ENCODE measurements around the gene MIA3. TPM values are rescaled to one million over a fixed set of nuclear protein-coding genes. Genes with fewer than 3 reads are reported as not detected.

MIA3 gene
- total RNA-seq, 1 experiment from 2014 or later = 56.3 TPM

DNA sequence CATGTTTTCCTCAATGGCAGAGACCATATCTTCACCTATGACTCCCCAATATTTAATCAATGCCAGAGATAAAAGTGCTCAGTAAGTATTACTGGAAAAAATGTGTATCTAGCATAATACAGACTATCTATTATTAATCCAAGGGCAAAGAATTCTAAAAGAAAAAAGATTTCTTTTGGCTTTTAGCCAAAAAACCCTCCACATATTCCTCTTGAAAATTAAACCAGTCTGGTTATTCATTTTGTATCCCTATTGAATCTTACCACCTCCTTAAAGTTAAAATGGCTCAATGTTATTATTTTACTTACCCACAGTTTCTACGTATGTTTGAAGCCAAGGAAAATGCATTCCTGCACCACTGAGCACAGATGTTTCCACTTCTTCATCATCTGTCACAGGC is 29.8 kb upstream of the MIA3 start:
- Histone ChIP-seq H3K27ac (ENCODE audit: low read depth, low read length, poor library complexity, severe bottlenecking) (no peak overlapping the region), H3K9me3 (ENCODE audit: low read depth, low read length, poor library complexity, severe bottlenecking) (no peaks in the 10 kb centered on the region), H3K4me1 (ENCODE audit: insufficient read depth, low read length, poor library complexity, severe bottlenecking) (peaks cover 11% of the 10 kb centered on the region), H3K27me3 (replicated peaks; ENCODE audit: insufficient read depth, low read depth, low read length, poor library complexity) (no peaks in the 10 kb centered on the region), H3K36me3 (ENCODE audit: insufficient read depth, low read length, poor library complexity, severe bottlenecking) (peaks cover 23% of the 10 kb centered on the region), H3K4me3 (ENCODE audit: low read depth, low read length, poor library complexity, severe bottlenecking) (no peak overlapping the region)
- ChIA-PET CTCF (no interaction called here), POLR2A (ENCODE audit: low non-redundant PET) (no interaction called here)
- DNase-seq (ENCODE audit: low spot score) = no peak
- BruUV-seq (replicated peaks) = no TSS peak
- intact Hi-C loops (cut with micrococcal nuclease; ENCODE audit: unreplicated experiment) = no loop called here
- TF ChIP-seq, protein P1, sequence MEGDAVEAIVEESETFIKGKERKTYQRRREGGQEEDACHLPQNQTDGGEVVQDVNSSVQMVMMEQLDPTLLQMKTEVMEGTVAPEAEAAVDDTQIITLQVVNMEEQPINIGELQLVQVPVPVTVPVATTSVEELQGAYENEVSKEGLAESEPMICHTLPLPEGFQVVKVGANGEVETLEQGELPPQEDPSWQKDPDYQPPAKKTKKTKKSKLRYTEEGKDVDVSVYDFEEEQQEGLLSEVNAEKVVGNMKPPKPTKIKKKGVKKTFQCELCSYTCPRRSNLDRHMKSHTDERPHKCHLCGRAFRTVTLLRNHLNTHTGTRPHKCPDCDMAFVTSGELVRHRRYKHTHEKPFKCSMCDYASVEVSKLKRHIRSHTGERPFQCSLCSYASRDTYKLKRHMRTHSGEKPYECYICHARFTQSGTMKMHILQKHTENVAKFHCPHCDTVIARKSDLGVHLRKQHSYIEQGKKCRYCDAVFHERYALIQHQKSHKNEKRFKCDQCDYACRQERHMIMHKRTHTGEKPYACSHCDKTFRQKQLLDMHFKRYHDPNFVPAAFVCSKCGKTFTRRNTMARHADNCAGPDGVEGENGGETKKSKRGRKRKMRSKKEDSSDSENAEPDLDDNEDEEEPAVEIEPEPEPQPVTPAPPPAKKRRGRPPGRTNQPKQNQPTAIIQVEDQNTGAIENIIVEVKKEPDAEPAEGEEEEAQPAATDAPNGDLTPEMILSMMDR (conservative IDR thresholded peaks at IDR 0.05; ENCODE audit: low read depth, low read length) = no peak
- no peak for TF ChIP-seq EZH2 (IDR thresholded peaks at IDR 0.05; ENCODE audit: borderline replicate concordance, low read depth, low read length, poor library complexity, severe bottlenecking)

DNA sequence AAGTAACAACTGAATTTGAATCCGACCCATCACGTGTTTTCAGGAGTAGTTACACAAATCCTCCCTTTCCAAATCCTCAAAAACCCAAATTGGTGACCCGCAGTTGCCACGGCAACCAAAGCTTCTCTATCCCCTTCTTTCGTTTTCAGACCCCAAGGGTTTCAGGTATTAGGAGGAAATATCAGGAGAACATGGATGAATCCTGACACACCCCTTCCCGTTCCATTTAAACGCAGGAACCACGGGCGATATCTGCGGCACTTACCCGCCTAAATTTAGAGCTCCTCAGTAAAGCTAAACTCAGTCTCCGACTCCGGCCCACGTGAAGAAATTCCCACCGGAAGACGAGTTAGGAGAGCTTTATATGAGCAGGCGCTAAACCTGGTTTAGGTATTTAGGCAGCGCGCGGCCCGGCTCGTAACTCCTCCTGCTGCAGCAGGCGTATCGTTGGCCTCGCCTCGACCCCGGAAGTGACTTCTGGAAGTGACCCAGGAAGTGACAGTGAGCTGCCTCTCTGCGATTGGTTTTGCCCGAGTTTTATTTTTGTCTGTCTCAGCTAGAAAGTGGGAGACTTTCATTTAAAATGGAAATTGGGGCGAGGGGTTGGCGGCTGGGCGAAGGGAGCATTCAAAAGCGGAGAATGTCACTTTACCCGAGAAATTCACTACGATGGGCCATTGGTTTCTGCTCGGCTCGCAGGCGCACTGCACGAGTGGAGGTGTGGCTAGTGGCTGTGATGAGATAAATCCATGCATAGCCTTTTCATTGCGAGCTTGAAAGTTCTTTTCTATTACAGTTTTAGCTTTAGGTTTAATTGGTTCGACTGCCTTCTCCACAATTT is 28.2 kb upstream of the MIA3 start, which contains the start of gene TAF1A:
Gene TAF1A, minus strand, starts transcription at position 472 of the 841 bp plus-strand sequence.
- peaks cover 2% of the 10 kb centered on the region for H3K9me3 ChIP-seq (ENCODE audit: low read depth, low read length, poor library complexity, severe bottlenecking)
- CTCF ChIA-PET = interaction anchor here (1.0 kb wide), 1 partner anchor 45 kb away, joined by 7 read pairs; no protein-coding TSS in a partner anchor
- peak within 1 kb of the TSS; percentile 67 for H3K27ac ChIP-seq (ENCODE audit: low read depth, low read length, poor library complexity, severe bottlenecking)
- intact Hi-C loops (cut with micrococcal nuclease; ENCODE audit: unreplicated experiment) = no loop called here
- H3K27me3 ChIP-seq (replicated peaks; ENCODE audit: insufficient read depth, low read depth, low read length, poor library complexity) = no peaks in the 10 kb centered on the region
- TF ChIP-seq, protein P1 (conservative IDR thresholded peaks at IDR 0.05; ENCODE audit: low read depth, low read length) = no peak
- TF ChIP-seq EZH2 (IDR thresholded peaks at IDR 0.05; ENCODE audit: borderline replicate concordance, low read depth, low read length, poor library complexity, severe bottlenecking) = no peak
- TSS peak; percentile 72 for BruUV-seq (replicated peaks)
- peak; percentile 91 for DNase-seq (ENCODE audit: low spot score)
- POLR2A ChIA-PET (ENCODE audit: low non-redundant PET) = no interaction called here
- peaks cover 14% of the 10 kb centered on the region for H3K36me3 ChIP-seq (ENCODE audit: insufficient read depth, low read length, poor library complexity, severe bottlenecking)
- peak within 1 kb of the TSS; percentile 63 for H3K4me3 ChIP-seq (ENCODE audit: low read depth, low read length, poor library complexity, severe bottlenecking)
- H3K4me1 ChIP-seq (ENCODE audit: insufficient read depth, low read length, poor library complexity, severe bottlenecking) = peaks cover 11% of the 10 kb centered on the region

DNA sequence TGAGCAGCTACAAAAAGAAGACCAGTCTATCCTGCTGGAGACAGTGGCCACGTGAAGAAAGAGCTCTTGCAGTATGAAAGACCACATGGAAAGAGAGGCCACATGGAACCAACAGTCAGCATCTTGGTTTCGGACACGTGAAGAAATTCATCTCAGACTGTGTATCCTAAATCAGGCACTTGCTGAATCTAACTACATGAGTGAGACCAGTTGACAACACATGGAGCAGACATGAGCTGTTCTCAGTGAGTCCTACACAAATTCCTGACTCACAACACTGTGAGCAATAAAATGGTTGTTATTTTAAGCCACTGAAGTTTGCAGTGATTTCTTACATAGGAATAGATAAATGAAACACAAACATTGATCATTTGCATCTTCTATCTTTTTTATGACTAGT is 25.7 kb upstream of the MIA3 start:
- Histone ChIP-seq H3K27me3 (replicated peaks; ENCODE audit: insufficient read depth, low read depth, low read length, poor library complexity) (no peaks in the 10 kb centered on the region), H3K4me1 (ENCODE audit: insufficient read depth, low read length, poor library complexity, severe bottlenecking) (peaks cover 11% of the 10 kb centered on the region), H3K27ac (ENCODE audit: low read depth, low read length, poor library complexity, severe bottlenecking) (no peak overlapping the region), H3K9me3 (ENCODE audit: low read depth, low read length, poor library complexity, severe bottlenecking) (peaks cover 5% of the 10 kb centered on the region), H3K4me3 (ENCODE audit: low read depth, low read length, poor library complexity, severe bottlenecking) (no peak overlapping the region), H3K36me3 (ENCODE audit: insufficient read depth, low read length, poor library complexity, severe bottlenecking) (peaks cover 2% of the 10 kb centered on the region)
- TF ChIP-seq, protein P1 (conservative IDR thresholded peaks at IDR 0.05; ENCODE audit: low read depth, low read length) = no peak
- no peak for TF ChIP-seq EZH2 (IDR thresholded peaks at IDR 0.05; ENCODE audit: borderline replicate concordance, low read depth, low read length, poor library complexity, severe bottlenecking)
- ChIA-PET CTCF (no interaction called here), POLR2A (ENCODE audit: low non-redundant PET) (no interaction called here)
- no TSS peak for BruUV-seq (replicated peaks)
- intact Hi-C loops (cut with micrococcal nuclease; ENCODE audit: unreplicated experiment) = no loop called here
- no peak for DNase-seq (ENCODE audit: low spot score)
